Measurements from ENCODE around the gene CERK.

The CERK gene

DNA sequence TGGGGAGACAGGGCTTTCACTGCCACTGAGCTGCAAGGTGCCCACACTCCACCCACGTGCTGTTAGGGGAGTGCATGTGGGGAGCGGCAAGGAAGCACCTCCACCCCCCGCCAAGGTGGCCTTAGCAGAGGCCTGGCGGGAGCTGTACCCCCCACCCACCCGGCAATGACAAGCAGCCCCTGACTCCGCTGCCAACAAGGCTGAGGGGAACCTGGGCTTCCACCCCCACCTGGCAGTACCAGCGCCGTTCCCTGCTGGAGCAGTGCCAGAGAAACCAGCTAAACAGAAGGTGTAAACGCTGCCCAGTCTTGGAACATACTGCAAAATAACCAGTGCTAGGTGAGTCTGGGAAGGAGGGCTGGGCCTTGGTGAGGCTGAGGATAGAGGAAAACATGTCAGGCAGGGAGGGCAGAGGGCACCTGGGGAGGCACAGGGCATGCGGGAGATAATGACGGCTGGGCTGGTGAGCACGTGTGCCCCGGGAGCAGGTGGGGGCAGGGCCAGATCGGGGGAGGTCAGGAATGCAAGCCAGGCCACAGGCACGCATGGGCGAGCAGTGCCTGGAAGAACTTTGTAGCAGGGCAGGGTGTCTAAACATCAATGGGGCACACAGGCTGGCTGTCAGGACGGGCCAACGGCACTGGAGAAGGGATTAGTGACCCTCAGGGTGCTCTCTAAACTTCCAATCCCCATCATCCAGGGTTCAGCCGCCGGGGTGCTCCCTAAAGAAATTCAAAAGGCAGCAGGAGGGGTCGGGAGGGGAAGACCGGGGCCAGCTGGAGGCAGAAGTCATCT is 6.6 kb downstream of the CERK start:
- DNase-seq (ENCODE audit: low spot score), result no peak

DNA sequence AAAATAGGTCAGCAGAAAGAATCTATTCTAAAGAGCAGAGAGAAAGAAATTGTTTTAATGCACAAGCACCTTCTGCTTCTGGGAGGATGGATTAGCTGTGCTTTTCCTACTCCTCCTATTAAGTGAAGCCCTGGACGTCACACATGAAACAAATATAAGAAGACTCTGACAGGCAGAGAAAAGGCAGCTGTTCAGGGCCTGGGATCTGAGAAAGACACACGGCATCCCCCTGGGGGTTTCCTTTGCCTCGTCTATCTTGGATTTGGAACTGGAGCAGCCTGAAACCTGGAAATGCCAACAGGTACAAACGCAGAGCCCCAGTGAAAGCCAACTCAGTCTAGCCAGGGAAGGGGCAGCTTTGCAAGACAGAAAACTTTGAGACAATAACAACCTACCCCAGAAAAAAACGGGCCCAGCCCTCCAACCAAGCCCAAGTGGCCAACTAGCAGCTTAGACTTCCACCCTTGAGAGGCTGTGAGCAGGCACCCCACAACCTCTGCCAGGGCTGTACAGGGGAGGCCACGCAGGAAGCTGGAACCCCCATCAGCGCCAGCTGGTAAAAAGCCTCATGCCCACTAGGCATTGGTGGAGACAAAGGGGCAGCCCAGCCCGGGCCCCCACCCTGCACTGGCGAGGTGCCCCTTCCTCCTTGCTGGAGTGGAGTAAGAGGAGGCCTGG is 7.3 kb downstream of the CERK start:
- DNase-seq (ENCODE audit: low spot score), result no peak

DNA sequence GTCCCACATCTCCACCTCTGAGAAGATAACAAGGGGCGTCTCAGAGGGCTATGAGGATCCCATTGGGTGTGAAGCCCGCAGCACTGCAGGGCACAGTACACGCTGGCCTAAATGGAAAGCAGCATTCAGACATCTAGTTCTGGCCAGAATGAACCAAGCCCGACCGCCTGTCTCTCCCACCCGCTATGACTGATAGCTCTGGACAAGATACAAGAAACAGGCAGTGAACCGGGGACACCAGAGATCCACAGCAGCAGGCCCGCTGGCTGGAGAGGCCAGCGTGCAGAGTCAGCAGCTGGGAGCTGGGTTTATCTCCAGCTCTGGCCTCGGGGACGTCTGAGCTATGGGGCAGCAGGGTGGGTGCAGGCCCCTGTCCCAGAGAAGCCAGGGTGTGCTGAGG is 9.6 kb downstream of the CERK start:
- DNase-seq (ENCODE audit: low spot score), result no peak

DNA sequence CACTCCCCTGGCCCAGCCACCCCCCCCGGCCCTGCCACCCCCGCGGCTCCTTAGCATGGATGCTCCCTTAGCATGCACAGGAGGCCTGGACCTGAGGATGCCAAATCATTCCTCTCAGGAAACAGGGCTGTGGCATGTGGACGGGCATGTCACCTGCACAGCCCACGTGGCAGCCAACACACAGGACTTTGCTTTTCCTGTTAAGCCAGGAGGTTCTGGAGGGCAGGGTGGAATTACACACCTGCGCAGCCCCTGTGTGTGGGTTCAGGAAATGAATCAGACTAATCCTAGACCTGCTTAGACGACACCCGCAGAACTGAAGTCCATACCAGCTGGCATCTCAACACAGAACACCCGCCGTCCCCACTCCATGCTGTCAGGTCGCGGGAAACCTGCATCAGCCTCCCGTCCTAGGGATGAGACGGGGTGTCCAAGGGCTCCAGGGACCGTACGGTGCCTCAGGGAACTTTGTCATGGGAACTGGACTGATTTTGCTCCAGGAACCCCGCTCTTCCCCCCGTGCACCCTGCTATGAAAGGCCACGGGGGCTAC is 10.2 kb downstream of the CERK start:
- no peak for DNase-seq (ENCODE audit: low spot score)

DNA sequence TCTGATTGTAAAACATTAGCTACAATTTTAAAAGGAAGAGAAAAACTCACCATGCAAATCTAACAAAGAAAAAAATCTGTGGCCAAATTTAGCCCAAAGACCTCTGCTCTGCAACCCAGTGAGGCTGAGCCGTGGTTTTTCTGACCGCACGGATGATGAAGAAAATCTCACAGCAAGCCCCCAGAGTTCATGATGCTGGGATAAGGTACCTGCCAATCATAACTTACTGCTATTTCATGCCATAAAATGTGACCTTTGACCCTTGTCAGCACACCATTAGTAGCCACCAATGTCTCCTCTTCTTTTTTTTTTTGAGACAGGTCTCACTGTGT is 11.1 kb downstream of the CERK start:
- DNase-seq (ENCODE audit: low spot score), result no peak

DNA sequence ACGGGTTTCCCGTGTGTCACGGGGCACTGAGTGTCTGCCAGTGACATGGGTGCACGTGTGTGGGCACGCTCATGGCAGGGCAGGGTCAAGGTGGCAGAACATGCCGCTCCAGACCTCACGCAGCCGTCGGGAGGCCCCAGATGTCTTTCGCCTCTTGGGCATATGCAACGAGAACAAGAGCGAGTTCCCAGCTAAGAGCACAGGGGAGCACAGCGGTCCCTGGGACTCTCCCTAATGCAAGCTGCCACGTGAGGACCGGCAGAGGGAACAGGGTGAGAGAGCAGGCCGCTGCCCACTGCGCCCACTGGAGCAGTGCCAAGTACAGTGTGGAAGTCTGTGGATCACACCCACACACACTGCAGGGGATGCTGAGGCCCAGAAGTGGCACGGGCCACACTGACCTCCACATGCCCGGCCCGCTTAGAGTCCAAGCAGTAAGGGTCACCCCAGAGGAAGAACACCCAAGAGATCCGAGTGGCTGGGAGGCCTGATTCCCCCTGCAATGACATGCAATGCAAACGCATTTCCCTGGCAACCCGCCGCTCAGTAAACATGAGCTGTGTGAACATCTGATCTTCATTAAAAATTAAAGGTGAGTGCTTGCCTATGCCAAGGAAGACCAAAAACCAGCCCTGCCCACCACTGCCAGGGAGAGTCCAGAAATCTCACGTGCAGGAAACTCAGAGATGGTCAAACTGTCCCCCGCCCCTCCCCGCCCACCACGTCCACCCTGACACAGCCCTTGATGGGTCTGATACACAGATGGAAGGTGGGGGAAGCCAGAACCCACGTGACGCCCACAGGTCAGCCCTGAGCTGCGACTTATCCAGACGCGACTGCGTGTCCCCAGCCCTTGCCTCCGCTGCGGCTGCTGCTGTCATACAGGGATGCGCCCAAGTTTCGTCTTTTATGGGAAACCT is 11.7 kb downstream of the CERK start:
- no peak for DNase-seq (ENCODE audit: low spot score)

DNA sequence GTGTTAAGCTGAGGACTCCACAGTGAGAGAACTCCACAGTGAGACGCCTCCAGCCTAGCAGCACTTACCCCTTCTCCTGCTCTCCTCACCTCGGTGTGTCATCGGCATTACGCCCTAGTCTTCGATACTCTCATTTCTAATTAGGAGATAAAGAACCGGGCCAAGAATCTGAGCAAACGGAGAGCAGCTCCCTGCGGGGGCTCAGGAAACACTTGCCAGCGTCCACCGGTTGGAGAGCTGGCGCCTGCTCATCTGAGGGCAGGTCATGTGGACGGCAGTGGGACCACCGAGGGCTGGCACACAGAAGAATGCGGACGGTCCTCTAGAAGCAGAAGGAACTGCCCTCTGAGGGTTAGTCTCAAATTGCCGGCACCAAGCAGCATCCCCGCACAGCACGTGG is 13.0 kb downstream of the CERK start:
- DNase-seq (ENCODE audit: low spot score), result no peak

DNA sequence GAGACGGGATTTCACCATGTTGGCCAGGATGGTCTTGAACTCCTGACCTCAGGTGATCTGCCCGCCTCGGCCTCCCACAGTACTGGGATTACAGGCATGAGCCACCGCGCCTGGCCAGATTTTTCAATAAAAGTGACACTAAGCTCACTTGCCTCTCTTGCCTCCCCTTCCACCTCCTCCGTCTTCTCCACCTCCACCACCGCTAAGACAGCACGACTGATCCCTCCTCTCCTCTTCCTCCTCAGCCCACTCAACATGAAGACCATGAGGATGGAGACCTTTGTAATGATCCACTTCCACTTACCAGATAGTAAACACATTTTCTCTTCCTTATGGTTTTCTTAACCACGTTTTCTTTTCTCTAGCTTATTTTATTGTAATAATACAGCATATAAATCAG is 14.2 kb downstream of the CERK start:
- DNase-seq (ENCODE audit: low spot score), result no peak

DNA sequence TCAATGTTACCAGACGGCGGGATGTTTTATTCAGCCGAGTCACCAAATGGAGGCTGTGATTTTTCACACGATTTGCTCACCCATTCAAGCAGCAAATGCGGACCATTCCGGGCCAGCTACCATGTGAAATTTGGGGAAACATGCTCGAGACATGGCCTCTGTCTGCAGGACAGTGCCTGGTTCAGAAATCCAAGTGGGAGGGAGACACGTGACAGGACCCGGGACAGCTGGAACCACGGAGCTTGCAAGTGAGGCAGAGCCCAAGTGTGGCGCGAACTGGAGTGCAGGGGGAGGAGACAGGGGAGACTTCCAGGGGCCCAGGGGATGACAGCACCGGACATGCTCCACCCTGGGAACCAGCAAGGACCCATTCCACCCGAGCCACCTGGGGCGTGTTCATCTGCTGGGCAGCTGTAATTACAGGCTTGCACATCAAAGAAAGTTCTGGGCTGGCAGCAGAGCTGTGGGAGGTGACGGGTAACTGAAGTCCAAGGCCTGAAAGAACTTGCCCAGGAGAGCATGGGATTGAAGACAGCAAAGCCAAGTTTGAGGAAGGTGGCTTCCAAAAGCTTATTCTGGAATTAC is 16.5 kb downstream of the CERK start:
- DNase-seq (ENCODE audit: low spot score), result no peak

DNA sequence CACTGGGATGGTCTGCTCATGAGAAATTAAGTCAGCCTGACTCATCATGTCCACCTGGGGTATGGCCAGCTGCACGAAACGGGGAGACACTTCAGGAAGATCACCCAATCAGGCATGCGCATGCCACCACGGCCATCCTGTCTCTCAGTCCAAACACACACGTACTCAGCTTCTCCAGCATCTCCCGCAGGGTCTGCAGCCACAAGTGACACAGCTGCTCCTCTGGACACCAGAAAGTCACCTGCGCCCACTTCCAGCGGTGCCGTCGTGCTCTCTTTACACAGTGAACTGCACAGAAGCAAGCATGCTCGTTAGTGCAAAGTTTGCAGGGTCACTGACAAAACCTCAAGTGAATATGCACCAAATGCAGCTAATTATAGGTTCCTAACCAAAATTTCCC is 18.1 kb downstream of the CERK start:
- DNase-seq (ENCODE audit: low spot score), result no peak

DNA sequence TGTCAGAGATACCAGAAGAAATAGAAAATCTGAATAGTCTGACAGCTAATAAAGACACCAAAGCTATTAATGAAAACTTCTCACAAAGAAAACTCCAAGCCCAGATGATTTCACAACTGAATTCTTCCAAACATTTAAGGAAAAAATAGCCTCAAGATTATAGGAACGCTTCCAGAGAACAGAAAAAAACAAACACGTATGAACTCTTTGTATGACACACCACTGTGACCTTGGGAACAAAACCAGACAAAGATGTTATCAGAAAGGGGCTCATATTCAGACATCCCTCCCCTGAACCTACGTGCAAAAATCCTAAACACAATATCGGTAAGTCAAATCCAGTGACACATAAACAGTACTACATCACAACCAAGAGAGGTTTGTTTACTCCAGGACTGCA is 23.5 kb downstream of the CERK start:
- DNase-seq (ENCODE audit: low spot score), result no peak

DNA sequence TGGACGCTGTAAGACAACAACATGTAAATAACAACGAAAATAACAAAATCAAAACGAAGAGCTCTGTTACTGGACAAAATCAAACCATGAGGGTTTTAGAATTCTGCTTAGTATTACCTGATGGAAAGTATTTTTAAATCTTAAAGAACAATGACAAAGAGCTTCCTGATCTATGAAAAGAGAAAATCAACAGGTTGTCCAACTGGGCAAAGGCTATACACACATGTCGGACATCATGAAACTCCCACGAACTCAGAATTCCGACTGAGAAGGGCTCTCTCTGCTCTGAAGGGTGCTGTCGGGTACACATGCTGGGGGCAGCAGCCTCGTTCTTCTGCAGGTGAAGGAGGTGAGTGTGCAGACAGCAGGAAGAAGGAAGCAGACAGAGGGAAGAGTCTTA is 25.8 kb downstream of the CERK start:
- no peak for DNase-seq (ENCODE audit: low spot score)

DNA sequence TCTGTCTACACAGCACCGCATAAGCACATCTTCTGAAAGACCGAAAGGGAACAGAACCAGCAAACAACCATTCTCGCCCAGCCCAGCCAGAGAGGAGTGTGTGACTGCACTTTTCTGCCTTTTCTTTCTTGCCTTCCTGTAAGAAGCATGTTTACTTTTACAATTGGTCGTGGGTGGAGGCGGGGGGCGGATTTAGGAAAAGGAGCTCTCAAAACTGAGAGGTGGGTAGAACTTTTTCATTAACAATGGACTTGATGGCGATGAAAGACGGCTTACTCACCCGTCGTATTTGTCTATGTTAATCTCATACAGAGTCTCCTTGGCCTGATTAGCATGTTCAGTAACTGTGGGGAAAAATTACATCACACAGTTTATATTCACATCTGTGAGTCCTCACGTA is 27.2 kb downstream of the CERK start:
- no peak for DNase-seq (ENCODE audit: low spot score)

DNA sequence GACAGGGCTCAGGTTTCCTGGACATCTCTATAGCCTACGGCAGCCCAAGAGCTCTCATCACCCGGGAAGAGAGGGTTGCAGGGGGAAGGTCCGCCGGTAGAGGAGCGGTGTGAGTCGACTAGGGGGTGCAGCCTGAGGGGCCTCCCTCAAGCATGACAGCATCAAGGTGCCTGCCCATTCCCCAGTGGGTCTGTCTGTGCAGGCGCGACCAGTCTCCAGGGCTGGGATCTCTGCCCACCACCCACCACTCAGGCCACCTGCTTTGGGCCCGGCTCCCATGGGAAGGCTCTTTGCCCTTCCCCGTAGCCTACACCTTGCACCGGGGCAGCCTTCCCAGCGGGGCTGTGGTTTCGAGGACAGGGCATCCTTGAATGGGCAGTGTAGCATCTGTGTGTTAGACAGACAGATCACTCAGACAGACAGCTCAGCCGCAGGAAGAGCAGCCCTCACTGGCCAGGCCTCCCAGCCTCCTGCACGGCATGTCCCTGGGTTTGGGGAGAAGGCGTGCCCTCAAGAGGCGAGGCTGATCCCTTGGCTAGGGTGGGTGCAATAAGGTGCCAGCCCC is 29.2 kb downstream of the CERK start:
- DNase-seq (ENCODE audit: low spot score), result no peak

DNA sequence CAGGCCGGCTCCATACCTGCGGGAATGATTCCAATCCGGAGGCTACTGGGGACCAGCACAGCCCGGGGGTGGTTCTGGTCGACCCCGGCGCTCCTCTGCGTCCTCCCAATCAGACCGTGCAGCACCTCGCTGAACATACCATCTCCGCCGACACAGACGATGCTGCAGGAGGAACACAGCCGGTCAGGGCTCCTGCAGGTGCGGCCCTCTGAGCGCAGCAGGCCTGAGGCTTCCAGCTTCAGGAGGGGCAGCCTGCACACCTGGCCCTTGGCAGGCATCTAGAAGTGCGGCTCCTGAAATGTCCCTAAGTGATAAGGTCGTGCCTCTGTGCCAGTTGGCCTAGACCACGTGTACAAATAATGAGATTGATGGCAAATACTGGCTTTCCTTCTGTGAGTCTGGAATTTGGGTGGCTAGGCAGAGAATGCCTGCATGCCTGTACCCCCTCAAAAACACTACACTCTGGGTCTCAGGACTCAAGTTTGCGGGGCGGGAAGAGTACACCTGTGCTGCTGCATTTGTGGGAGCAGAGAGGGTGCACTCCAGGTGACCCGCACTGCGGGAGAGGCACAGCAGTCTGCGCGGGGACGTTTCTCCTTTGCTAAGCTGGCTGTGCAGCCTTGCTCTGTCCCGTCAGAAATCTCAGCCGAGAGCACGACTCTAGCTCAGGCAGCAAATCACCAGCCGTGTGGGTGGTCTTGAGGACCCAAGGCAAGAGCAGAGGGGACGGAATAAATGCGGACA is 30.1 kb downstream of the CERK start:
- DNase-seq (ENCODE audit: low spot score), result no peak

DNA sequence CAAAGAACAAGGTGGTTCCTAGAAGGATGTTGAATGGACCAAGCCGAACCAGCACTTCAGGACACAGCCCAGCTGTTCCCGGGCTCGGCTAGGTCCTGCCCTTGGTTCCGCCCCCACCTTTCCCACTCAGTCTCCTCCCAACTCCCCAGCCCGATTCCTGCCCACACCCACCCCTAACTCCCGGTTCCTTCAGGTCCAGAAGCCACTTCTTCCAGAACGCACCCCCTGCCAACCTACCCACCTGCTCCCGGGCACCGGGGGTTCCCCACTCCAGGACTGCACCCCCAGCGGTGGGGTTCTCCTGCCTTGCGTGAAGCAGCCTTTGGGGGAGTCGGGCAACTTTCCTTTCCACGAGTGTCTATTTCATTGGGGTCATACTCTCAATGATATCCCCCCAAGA is 30.7 kb downstream of the CERK start:
- DNase-seq (ENCODE audit: low spot score), result no peak

DNA sequence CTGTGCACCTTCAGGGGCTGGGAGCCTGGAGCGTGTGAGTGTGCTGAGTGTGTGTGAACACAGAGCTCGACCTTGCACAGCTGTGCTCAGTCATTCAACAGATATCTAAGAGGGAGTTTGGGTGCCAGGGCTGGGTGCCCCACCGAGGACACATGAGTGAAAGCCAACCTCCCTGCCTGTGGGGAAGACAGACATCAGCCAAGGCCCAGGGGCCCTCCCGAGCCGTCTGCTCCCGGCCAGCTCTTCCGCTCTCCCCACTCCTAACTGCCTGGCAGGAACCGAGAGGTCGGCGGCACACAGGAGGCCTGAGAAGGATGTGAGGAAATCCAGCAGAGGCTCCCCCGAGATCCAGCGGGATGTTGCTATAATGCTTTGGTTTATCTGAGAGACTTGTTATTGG is 32.0 kb downstream of the CERK start:
- no peak for DNase-seq (ENCODE audit: low spot score)

DNA sequence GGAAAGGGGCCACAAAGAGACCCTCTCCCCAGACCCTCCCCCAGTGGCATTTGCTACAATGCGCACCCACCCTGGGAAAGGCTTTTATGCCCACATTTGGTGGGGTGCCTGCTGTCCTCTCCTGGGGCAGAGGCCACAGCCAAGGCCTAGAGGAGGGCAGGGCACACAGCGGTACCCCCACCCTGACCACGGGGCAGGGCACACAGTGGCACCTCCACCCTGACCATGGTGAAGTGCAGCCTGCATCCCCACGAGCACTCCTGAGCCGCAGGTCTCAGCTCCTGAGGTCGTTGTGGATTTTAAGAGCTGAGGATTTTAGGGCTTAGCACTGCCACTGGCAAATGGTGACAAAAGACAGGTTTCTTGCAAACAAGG is 34.1 kb downstream of the CERK start:
- DNase-seq (ENCODE audit: low spot score), result no peak

DNA sequence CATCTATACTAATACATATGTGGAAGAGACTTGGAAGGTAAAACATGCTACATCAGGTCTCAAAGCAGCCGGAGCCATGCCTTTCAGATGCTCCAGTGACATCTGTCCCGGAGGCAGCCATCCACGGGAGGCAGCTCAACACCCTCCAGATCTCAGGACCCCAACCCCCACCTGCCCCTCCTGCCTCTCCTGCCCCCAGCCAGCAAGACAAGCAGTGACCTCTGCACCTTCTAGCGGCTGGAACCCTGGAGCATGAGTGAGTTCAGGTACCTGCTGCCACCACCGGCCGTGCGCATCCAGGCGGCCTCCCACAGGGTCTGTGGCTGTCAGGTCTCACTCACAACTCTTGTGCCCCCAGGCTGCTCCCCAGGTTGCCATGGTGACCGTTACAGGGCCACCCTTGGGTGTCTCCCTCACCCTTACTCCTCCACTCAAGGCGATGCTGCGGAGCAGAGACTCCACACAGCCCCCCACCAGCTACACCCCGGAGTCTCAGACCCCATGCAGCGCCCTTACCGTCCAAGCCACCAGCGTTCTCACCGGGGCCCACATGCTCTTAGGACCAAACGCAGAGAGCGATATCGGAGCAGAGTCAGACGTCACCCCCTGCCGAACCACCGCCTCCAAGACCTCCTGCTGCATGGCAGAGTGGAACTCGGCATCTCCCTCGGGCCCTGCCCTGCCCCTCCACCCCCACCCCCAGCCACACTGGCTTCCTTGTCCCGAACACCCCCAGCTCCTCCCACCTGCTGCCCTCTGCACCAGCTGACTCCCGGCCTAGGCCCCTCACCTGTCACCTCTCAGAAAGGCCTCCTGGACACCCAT is 34.7 kb downstream of the CERK start:
- no peak for DNase-seq (ENCODE audit: low spot score)

DNA sequence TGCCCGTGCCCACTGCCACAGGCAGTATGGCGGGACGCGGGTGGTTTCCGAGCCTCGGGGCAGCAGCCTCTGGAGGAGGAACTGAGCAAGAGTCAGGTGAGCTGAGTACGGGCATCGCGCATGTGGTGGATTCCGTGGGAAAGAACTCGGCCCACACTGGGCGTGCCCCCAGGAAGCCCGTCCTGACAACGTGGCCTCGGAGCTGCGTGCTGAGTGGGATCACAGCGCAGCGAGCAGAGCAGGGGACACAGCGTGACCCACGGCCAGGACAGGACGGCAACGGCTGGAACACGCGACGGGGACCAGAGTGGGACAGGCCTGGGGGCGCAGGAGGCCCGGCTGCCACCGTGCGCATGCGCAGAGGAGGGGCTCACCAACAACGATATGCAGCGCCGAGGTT is 36.8 kb downstream of the CERK start:
- no peak for DNase-seq (ENCODE audit: low spot score)

Measured in RKO (cell line).